ENCODE measurements around the gene MBD6.
"Not testable (repeated sequence)": the region's sequence is repeated elsewhere in the genome, so short reads cannot be mapped to it uniquely, and the experiment has no call there.

MBD6 gene

GRCh38 chr12:57489157-57489641, 33.4 kb upstream of the MBD6 start:
- peak; percentile 45 for DNase-seq (ENCODE audit: low read depth)

GRCh38 chr12:57490126-57490525, 32.5 kb upstream of the MBD6 start:
- DNase-seq (ENCODE audit: low read depth): no peak

- no peak for DNase-seq (ENCODE audit: low read depth)
Observed at GRCh38 chr12:57491393-57492280, 31.0 kb upstream of the MBD6 start.

- not testable (repeated sequence) for DNase-seq (ENCODE audit: low read depth)
Observed at GRCh38 chr12:57495051-57495701, 27.4 kb upstream of the MBD6 start.

GRCh38 chr12:57496822-57497221, 25.8 kb upstream of the MBD6 start:
- DNase-seq (ENCODE audit: low read depth): no peak

GRCh38 chr12:57497223-57498131, 25.1 kb upstream of the MBD6 start:
- DNase-seq (ENCODE audit: low read depth): no peak

GRCh38 chr12:57498132-57498502, 24.5 kb upstream of the MBD6 start:
- no peak for DNase-seq (ENCODE audit: low read depth)

GRCh38 chr12:57498571-57498970, 24.1 kb upstream of the MBD6 start:
- no peak for DNase-seq (ENCODE audit: low read depth)

GRCh38 chr12:57500213-57500612, 22.4 kb upstream of the MBD6 start:
- DNase-seq (ENCODE audit: low read depth): no peak

- DNase-seq (ENCODE audit: low read depth): not testable (repeated sequence)
Observed at GRCh38 chr12:57502311-57502969, 20.2 kb upstream of the MBD6 start.

- DNase-seq (ENCODE audit: low read depth): not testable (repeated sequence)
Observed at GRCh38 chr12:57506541-57506940, 16.1 kb upstream of the MBD6 start.

GRCh38 chr12:57507796-57508195, 14.8 kb upstream of the MBD6 start:
- DNase-seq (ENCODE audit: low read depth): not testable (repeated sequence)

GRCh38 chr12:57511161-57511560, 11.5 kb upstream of the MBD6 start:
- no peak for DNase-seq (ENCODE audit: low read depth)

GRCh38 chr12:57511588-57512325, 10.9 kb upstream of the MBD6 start:
- no peak for DNase-seq (ENCODE audit: low read depth)

- no peak for DNase-seq (ENCODE audit: low read depth)
Observed at GRCh38 chr12:57512665-57513064, 10.0 kb upstream of the MBD6 start.

- DNase-seq (ENCODE audit: low read depth): no peak
Observed at GRCh38 chr12:57513266-57513665, 9.4 kb upstream of the MBD6 start.

GRCh38 chr12:57513677-57514076, 8.9 kb upstream of the MBD6 start:
- DNase-seq (ENCODE audit: low read depth): not testable (repeated sequence)

- not testable (repeated sequence) for DNase-seq (ENCODE audit: low read depth)
Observed at GRCh38 chr12:57514246-57514645, 8.4 kb upstream of the MBD6 start.

- no peak for DNase-seq (ENCODE audit: low read depth)
Observed at GRCh38 chr12:57514720-57515407, 7.8 kb upstream of the MBD6 start.

GRCh38 chr12:57515408-57515933, 7.2 kb upstream of the MBD6 start:
- no peak for DNase-seq (ENCODE audit: low read depth)

All from EH (cell line).